ENCODE results near the gene EIF3F. TPM values are rescaled to one million over a fixed set of nuclear protein-coding genes. Genes with fewer than 3 reads are reported as not detected.

Gene EIF3F
- total RNA-seq, 1 donor = 286 TPM

DNA sequence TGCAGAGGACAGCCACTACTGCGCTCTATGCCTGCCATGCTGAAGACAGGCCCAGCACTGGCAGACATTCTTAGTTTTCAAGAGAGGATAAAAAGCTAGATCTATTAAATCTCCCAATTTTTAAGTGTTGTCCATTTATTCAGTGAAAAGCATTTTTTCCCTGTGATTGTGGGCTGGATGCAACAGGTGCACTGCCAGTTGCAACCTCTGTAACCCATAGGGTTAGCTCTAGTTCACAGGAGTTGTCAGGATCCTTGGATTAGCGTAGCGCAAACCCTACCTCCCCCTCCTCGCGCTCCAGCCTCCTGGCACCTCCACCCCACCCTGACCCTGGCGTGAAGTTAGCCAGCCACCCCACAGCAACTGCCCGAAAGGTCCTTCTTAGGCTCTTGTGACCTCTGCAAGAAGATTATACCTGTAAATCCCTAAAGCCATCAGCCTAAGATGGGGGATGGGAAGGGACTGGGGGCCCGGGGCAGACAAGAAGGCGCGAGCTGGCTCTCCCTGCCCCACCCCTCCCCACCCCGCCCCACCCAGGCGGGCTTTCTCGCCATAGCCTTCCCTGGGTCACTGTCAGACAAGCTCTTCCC lies 30.9 kb downstream of the EIF3F start:
- H3K79me2 ChIP-seq (ENCODE audit: insufficient read depth, low read length) = no peaks in the 10 kb centered on the region
- no peak for DNase-seq (ENCODE audit: insufficient read length, low spot score, missing footprints)
- H4K20me1 ChIP-seq (ENCODE audit: insufficient read depth, low read length) = no peaks in the 10 kb centered on the region
- peak overlapping the region; percentile 90 for H3K4me2 ChIP-seq (ENCODE audit: insufficient read depth, low read length)
- H3K9me3 ChIP-seq (ENCODE audit: low read depth, low read length) = no peaks in the 10 kb centered on the region
- H3K4me3 ChIP-seq (ENCODE audit: insufficient read depth, low read length) = no peak overlapping the region
- TF ChIP-seq, protein P1, sequence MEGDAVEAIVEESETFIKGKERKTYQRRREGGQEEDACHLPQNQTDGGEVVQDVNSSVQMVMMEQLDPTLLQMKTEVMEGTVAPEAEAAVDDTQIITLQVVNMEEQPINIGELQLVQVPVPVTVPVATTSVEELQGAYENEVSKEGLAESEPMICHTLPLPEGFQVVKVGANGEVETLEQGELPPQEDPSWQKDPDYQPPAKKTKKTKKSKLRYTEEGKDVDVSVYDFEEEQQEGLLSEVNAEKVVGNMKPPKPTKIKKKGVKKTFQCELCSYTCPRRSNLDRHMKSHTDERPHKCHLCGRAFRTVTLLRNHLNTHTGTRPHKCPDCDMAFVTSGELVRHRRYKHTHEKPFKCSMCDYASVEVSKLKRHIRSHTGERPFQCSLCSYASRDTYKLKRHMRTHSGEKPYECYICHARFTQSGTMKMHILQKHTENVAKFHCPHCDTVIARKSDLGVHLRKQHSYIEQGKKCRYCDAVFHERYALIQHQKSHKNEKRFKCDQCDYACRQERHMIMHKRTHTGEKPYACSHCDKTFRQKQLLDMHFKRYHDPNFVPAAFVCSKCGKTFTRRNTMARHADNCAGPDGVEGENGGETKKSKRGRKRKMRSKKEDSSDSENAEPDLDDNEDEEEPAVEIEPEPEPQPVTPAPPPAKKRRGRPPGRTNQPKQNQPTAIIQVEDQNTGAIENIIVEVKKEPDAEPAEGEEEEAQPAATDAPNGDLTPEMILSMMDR (IDR thresholded peaks at IDR 0.05; ENCODE audit: extremely low read depth, low read depth, low read length) = no peak
- H2AFZ ChIP-seq (ENCODE audit: low read length) = no peak overlapping the region
- peaks cover 33% of the 10 kb centered on the region for H3K4me1 ChIP-seq (ENCODE audit: insufficient read depth, low read length)
- no peak overlapping the region for H3K27ac ChIP-seq (ENCODE audit: low read depth, low read length)
- no peaks in the 10 kb centered on the region for H3K27me3 ChIP-seq (ENCODE audit: insufficient read depth, low read length)
- H3K36me3 ChIP-seq (ENCODE audit: insufficient read depth, low read length) = no peaks in the 10 kb centered on the region

DNA sequence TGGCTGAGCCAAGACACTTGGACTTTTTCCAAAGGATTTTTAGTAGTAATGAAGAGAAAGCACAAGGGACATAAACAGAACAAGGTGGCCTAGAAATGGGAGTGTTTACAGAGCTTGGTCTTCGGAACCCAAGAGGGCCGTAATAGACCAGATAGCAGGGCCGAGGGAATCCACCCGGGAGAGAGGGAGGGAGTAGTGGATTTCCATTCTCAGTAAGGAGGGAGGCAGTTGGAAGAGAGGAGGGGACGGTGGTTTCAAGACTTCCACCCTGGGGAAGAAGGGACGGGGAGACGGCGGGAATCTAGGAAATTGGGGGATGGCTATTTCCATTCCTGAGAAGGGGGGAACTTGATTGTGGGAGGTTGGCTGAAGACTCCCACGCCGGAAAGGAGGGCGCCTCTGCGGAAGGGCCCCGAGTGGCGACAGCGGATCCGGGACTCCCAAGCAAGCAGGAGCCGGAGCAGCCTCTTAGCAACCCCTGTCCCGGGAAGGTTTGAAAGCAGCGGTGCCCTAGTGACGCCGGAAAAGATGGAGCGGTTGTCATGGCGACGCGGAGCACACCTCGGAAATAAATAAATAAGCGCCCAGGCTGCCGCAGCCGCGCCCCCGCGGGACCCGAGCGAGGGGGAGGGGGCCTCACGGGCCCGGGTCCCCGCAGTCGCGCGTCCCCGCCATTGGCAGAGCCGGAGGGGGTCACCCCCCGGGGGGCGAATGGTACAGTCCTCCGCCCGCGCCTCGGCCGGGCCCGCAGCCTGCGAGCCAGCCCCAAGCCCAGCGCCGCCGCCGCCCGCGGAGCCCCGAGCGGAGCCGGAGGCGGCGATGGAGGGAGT lies 31.6 kb downstream of the EIF3F start:
- no peaks in the 10 kb centered on the region for H3K79me2 ChIP-seq (ENCODE audit: insufficient read depth, low read length)
- TF ChIP-seq, protein P1 (IDR thresholded peaks at IDR 0.05; ENCODE audit: extremely low read depth, low read depth, low read length) = no peak
- peak overlapping the region; percentile 76 for H3K27ac ChIP-seq (ENCODE audit: low read depth, low read length)

GRCh38 chr11:8019314-8020243 lies 32.4 kb downstream of the EIF3F start:
- peak overlapping the region; percentile 76 for H3K27ac ChIP-seq (ENCODE audit: low read depth, low read length)
- TF ChIP-seq, protein P1 (IDR thresholded peaks at IDR 0.05; ENCODE audit: extremely low read depth, low read depth, low read length) = no peak
- peak overlapping the region; percentile 76 for H2AFZ ChIP-seq (ENCODE audit: low read length)
- H3K9me3 ChIP-seq (ENCODE audit: low read depth, low read length) = no peaks in the 10 kb centered on the region
- no peaks in the 10 kb centered on the region for H3K36me3 ChIP-seq (ENCODE audit: insufficient read depth, low read length)
- H3K79me2 ChIP-seq (ENCODE audit: insufficient read depth, low read length) = no peaks in the 10 kb centered on the region
- no peaks in the 10 kb centered on the region for H3K27me3 ChIP-seq (ENCODE audit: insufficient read depth, low read length)
- no peaks in the 10 kb centered on the region for H4K20me1 ChIP-seq (ENCODE audit: insufficient read depth, low read length)
- H3K4me2 ChIP-seq (ENCODE audit: insufficient read depth, low read length) = peak overlapping the region; percentile 90
- peaks cover 33% of the 10 kb centered on the region for H3K4me1 ChIP-seq (ENCODE audit: insufficient read depth, low read length)
- DNase-seq (ENCODE audit: insufficient read length, low spot score, missing footprints) = peak; percentile 95
- peak overlapping the region; percentile 82 for H3K4me3 ChIP-seq (ENCODE audit: insufficient read depth, low read length)

More for the DNA sequence above, 31.6 kb downstream of the EIF3F start:
- H3K9me3 ChIP-seq (ENCODE audit: low read depth, low read length) = no peaks in the 10 kb centered on the region
- peaks cover 33% of the 10 kb centered on the region for H3K4me1 ChIP-seq (ENCODE audit: insufficient read depth, low read length)
- H4K20me1 ChIP-seq (ENCODE audit: insufficient read depth, low read length) = no peaks in the 10 kb centered on the region
- peak overlapping the region; percentile 76 for H2AFZ ChIP-seq (ENCODE audit: low read length)
- peak overlapping the region; percentile 82 for H3K4me3 ChIP-seq (ENCODE audit: insufficient read depth, low read length)
- peak; percentile 94 for DNase-seq (ENCODE audit: insufficient read length, low spot score, missing footprints)
- H3K27me3 ChIP-seq (ENCODE audit: insufficient read depth, low read length) = no peaks in the 10 kb centered on the region
- peak overlapping the region; percentile 90 for H3K4me2 ChIP-seq (ENCODE audit: insufficient read depth, low read length)
- no peaks in the 10 kb centered on the region for H3K36me3 ChIP-seq (ENCODE audit: insufficient read depth, low read length)

Measured in osteoblast (primary cell).